Osteocyte (in vitro differentiated cells): ENCODE measurements around the gene LCNL1. TPM values are rescaled to one million over a fixed set of nuclear protein-coding genes. Genes with fewer than 3 reads are reported as not detected.

Experiments
- DNase-seq: peaks from one replicate; pipeline ENCODE4 v3.0.0; 2021; ENCODE audit warnings: mixed read lengths; ENCODE audit not compliant: unreplicated experiment; ENCODE audit errors: extremely low spot score
- H3K27ac Mint-ChIP-seq: one replicate; pipeline ENCODE4 v1.8.0; 2021; ENCODE audit warnings: mild to moderate bottlenecking, mixed read lengths; ENCODE audit not compliant: unreplicated experiment
- H3K27me3 Mint-ChIP-seq: one replicate; pipeline ENCODE4 v1.8.0; 2021; ENCODE audit warnings: mixed read lengths; ENCODE audit not compliant: unreplicated experiment
- H3K36me3 Mint-ChIP-seq: one replicate; pipeline ENCODE4 v1.8.0; 2021; ENCODE audit warnings: mixed read lengths; ENCODE audit not compliant: unreplicated experiment
- H3K4me1 Mint-ChIP-seq: one replicate; pipeline ENCODE4 v1.8.0; 2021; ENCODE audit warnings: mixed read lengths; ENCODE audit not compliant: unreplicated experiment
- H3K4me3 Mint-ChIP-seq: one replicate; pipeline ENCODE4 v1.8.0; 2021; ENCODE audit warnings: mild to moderate bottlenecking, moderate library complexity, mixed read lengths; ENCODE audit not compliant: unreplicated experiment
- H3K9me3 Mint-ChIP-seq: one replicate; pipeline ENCODE4 v1.8.0; 2021; ENCODE audit warnings: mixed read lengths; ENCODE audit not compliant: unreplicated experiment
- CTCF ChIP-seq: fragments of 200-600 bp; sonication (generic); IDR thresholded peaks from 2 replicates; pipeline ENCODE4 v1.5.0; 2021; ENCODE audit warnings: antibody characterized with exemption, mild to moderate bottlenecking, moderate library complexity
- total RNA-seq: library from RNA; stranded (reverse); gene quantifications from 2 replicates; pipeline ENCODE4 v1.2.1, GENCODE V29; 2021

Gene LCNL1
- total RNA-seq, 1 donor from 2014 or later: 3.4 TPM

DNA sequence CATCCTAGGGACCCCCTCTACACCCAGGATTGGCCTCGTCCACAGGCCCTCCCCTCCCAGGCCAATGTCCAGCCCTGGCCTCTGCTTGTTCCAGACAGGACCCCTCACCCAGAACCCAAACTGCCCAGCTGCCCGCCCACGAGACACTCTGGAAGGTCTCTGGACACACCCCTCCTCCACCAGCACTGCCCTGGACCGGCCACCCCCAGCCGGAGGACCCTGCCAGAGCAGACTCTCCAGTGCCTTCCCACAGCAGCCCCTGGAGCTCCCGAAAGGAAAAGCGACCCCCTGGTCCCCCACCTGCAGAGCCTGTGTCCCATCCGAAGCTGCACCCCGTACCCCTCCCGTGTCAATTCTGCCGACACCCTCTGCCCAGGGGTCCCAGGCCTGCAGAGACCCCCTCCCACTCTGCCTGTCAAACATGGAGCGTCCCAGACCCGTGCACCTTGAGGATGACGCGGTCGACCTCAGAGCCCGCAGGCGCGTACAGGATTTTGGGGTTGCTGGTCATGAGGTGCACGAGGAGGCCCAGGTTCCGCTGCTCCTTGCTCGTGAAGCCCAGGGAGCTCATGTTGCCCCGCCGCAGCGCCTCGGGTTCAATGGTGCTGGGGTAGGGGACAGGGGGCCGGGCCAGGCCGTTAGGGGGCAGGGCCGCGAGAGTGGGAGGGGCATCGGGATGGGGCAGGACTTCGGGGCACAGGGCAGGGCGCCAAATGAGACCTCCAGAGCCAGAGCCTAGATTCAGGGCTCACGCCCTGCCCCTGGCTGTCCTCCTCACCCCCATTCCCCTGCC, 37.3 kb downstream of the LCNL1 start:
- H3K27ac Mint-ChIP-seq: no peak overlapping the region
- peaks cover 3% of the 10 kb centered on the region for H3K36me3 Mint-ChIP-seq
- TF ChIP-seq CTCF: no peak
- DNase-seq: no peak
- H3K4me1 Mint-ChIP-seq: no peaks in the 10 kb centered on the region
- H3K9me3 Mint-ChIP-seq: no peaks in the 10 kb centered on the region
- no peak overlapping the region for H3K4me3 Mint-ChIP-seq
- no peaks in the 10 kb centered on the region for H3K27me3 Mint-ChIP-seq

- DNase-seq: no peak
- no peaks in the 10 kb centered on the region for H3K27me3 Mint-ChIP-seq
- TF ChIP-seq CTCF: no peak
- no peak overlapping the region for H3K4me3 Mint-ChIP-seq
- peaks cover 3% of the 10 kb centered on the region for H3K36me3 Mint-ChIP-seq
- H3K4me1 Mint-ChIP-seq: no peaks in the 10 kb centered on the region
- H3K27ac Mint-ChIP-seq: no peak overlapping the region
- H3K9me3 Mint-ChIP-seq: no peaks in the 10 kb centered on the region
These were observed 38.2 kb downstream of the LCNL1 start for GRCh38 chr9:137020771-137021567.

DNA sequence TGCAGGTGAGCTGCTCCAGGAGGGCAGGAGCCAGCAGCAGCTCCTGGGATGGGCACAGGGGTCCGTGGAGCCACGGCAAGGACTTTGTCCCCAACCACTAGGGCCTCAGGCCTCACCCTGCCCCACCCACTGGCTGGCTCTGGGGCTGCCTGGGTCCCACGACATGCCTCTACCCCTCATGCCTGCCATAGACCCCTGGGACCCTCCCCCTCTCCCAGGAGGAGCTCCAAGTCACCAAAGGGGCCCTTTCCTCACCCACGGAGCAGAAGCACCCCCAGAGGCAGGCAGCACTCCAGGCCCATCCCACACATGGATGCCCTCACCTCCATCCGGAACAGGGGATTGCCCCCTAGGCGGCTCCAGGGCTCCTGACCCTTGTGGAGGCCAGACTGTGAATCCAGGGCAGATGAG, 38.8 kb downstream of the LCNL1 start:
- Mint-ChIP-seq H3K36me3 (peaks cover 3% of the 10 kb centered on the region), H3K27ac (no peak overlapping the region), H3K27me3 (no peaks in the 10 kb centered on the region), H3K4me1 (peaks cover under 1% of the 10 kb centered on the region), H3K4me3 (no peak overlapping the region), H3K9me3 (no peaks in the 10 kb centered on the region)
- no peak for TF ChIP-seq CTCF
- no peak for DNase-seq

- peaks cover 5% of the 10 kb centered on the region for H3K4me1 Mint-ChIP-seq
- no peaks in the 10 kb centered on the region for H3K9me3 Mint-ChIP-seq
- peaks cover 2% of the 10 kb centered on the region for H3K36me3 Mint-ChIP-seq
- H3K27ac Mint-ChIP-seq: no peak overlapping the region
- no peak for DNase-seq
- no peaks in the 10 kb centered on the region for H3K27me3 Mint-ChIP-seq
- no peak overlapping the region for H3K4me3 Mint-ChIP-seq
- TF ChIP-seq CTCF: no peak
These were observed 39.3 kb downstream of the LCNL1 start for GRCh38 chr9:137021979-137022661.

GRCh38 chr9:137022662-137023008, 39.8 kb downstream of the LCNL1 start:
- TF ChIP-seq CTCF: no peak
- Mint-ChIP-seq H3K9me3 (no peaks in the 10 kb centered on the region), H3K4me1 (peaks cover 8% of the 10 kb centered on the region), H3K27me3 (no peaks in the 10 kb centered on the region), H3K27ac (no peak overlapping the region), H3K36me3 (peaks cover 2% of the 10 kb centered on the region), H3K4me3 (no peak overlapping the region)
- DNase-seq: no peak
